IPS DF 6.9 (cell line): Measurements from ENCODE around the gene KDM3A.

Source experiments
- DNase-seq: peaks from one replicate; pipeline ENCODE4 v3.0.0-alpha.2; 2013; ENCODE audit warnings: low read depth, low spot score
- H3K27ac ChIP-seq: one replicate; pipeline ENCODE4 v1.5.1; 2013; ENCODE audit warnings: low read length, control low read depth
- H3K27me3 ChIP-seq: 2 replicates; pipeline ENCODE4 v1.6.1; 2013; ENCODE audit warnings: mild to moderate bottlenecking, low read length; ENCODE audit not compliant: control insufficient read depth, insufficient read depth
- H3K36me3 ChIP-seq: 2 replicates; pipeline ENCODE4 v1.6.1; 2013; ENCODE audit warnings: low read length; ENCODE audit not compliant: control insufficient read depth, insufficient read depth
- H3K4me1 ChIP-seq: 2 replicates; pipeline ENCODE4 v1.6.1; 2013; ENCODE audit warnings: low read length; ENCODE audit not compliant: control insufficient read depth, insufficient read depth
- H3K4me3 ChIP-seq: 2 replicates; pipeline ENCODE4 v1.5.1; 2013; ENCODE audit warnings: mild to moderate bottlenecking, low read length
- H3K9me3 ChIP-seq: 2 replicates; pipeline ENCODE4 v1.6.1; 2013; ENCODE audit warnings: low read length, inconsistent platforms; ENCODE audit not compliant: control insufficient read depth, insufficient read depth
- WGBS: extraction: QIAGEN DNeasy Blood & Tissue Kit; methylation state at CpG from one replicate; pipeline ENCODE4 v1.1.7; 2013; ENCODE audit warnings: mixed read lengths, missing lambda C conversion rate; ENCODE audit not compliant: insufficient read length, insufficient coverage; 5-methylcytosine and 5-hydroxymethylcytosine counted together

Gene KDM3A

GRCh38 chr2:86412007-86412406 is 29.2 kb upstream of the KDM3A start:
- no peaks in the 10 kb centered on the region for H3K36me3 ChIP-seq
- WGBS: 100% methylated on average over 3 of the region's 3 CpGs

DNA sequence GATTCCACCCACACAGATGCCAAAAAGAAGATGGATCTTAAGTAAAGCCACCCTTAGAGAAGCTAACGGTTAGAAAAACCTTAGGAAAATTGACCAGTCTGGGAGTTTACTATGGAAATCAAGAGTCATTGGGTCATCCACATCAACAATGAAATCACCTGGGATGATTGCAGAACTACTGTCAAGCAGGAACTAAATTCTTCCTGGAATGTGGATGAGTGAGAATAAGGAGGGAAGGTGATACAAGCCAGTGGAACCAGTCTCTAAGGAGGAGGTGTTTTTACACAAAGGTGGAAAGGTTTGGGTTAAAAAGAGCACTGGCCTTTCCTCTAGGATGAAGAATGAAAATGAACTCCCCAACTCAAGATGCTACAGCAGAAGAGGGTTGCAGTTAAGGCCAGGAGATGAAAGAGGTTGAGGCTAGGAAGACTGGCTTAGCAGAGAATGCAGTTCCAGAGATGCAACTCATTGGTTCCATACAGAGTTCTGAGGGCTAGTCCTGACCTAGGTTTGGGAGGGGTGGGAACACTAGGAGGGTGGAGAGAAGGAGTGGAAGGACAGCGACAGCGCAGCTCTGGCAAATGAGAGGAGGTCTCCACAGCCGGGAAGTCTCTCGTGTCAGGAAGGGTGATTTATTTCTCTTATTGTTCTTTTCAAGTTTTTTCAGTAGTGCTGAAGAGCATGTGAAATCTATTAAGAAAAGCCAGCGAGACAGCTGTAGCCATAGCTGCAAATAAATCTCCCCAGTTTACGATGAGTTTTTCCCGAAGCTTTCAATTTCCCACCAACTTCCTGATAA is 27.7 kb upstream of the KDM3A start:
- H3K27ac ChIP-seq: no peak overlapping the region
- H3K9me3 ChIP-seq: no peaks in the 10 kb centered on the region
- H3K4me1 ChIP-seq: 0 out of 2 replicates have a peak, but pooled peaks cover 1% of the 10 kb centered on the region
- H3K36me3 ChIP-seq: no peaks in the 10 kb centered on the region
- no peaks in the 10 kb centered on the region for H3K27me3 ChIP-seq
- H3K4me3 ChIP-seq: no peak overlapping the region
- no CpG with 5 or more reads among the region's 8 CpGs for WGBS
- no peak for DNase-seq

More at GRCh38 chr2:86412007-86412406, 29.2 kb upstream of the KDM3A start:
- no peaks in the 10 kb centered on the region for H3K27me3 ChIP-seq
- H3K9me3 ChIP-seq: no peaks in the 10 kb centered on the region
- no peak overlapping the region for H3K27ac ChIP-seq
- H3K4me3 ChIP-seq: no peak overlapping the region
- DNase-seq: no peak
- H3K4me1 ChIP-seq: 0 out of 2 replicates have a peak, but pooled peaks cover 1% of the 10 kb centered on the region

DNA sequence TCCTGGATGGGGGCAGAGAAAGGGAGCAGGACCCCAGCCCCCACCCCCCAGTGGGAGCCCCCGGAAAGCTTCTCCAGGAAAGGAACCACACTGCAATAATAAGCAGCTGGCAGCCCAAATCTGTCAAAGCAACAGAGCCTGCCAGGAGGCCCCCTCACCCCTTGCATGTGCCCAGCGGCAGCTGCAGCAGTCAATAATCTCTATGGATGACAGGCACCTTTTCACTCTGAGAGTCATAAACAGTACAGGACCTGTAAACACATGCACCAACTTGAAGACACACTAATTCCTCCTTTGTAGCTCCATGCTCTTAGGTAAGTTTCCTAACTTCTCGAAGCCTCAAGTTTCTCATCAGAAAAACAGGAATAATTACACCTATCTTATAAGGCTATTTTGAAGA is 26.2 kb upstream of the KDM3A start:
- WGBS: no CpG with 5 or more reads among the region's 3 CpGs
- no peak for DNase-seq

GRCh38 chr2:86416146-86416545 is 25.0 kb upstream of the KDM3A start:
- Histone ChIP-seq H3K4me3 (no peak overlapping the region), H3K36me3 (no peaks in the 10 kb centered on the region), H3K4me1 (0 out of 2 replicates have a peak, but pooled peaks cover 1% of the 10 kb centered on the region), H3K27ac (no peak overlapping the region), H3K27me3 (no peaks in the 10 kb centered on the region), H3K9me3 (no peaks in the 10 kb centered on the region)
- no peak for DNase-seq
- no CpG with 5 or more reads among the region's 2 CpGs for WGBS

More for the DNA sequence above, 26.2 kb upstream of the KDM3A start:
- no peak overlapping the region for H3K4me3 ChIP-seq
- H3K4me1 ChIP-seq: 0 out of 2 replicates have a peak, but pooled peaks cover 1% of the 10 kb centered on the region
- no peak overlapping the region for H3K27ac ChIP-seq
- H3K27me3 ChIP-seq: no peaks in the 10 kb centered on the region
- no peaks in the 10 kb centered on the region for H3K36me3 ChIP-seq
- H3K9me3 ChIP-seq: no peaks in the 10 kb centered on the region

GRCh38 chr2:86417961-86418360 is 23.2 kb upstream of the KDM3A start:
- no peaks in the 10 kb centered on the region for H3K9me3 ChIP-seq
- H3K27me3 ChIP-seq: no peaks in the 10 kb centered on the region
- H3K4me1 ChIP-seq: 0 out of 2 replicates have a peak, but pooled peaks cover 1% of the 10 kb centered on the region
- H3K27ac ChIP-seq: no peak overlapping the region
- H3K4me3 ChIP-seq: no peak overlapping the region
- no peaks in the 10 kb centered on the region for H3K36me3 ChIP-seq
- DNase-seq: no peak
- WGBS: no CpG with 5 or more reads among the region's 1 CpG

- Histone ChIP-seq H3K4me3 (no peak overlapping the region), H3K27ac (no peak overlapping the region), H3K4me1 (no peaks in the 10 kb centered on the region), H3K9me3 (no peaks in the 10 kb centered on the region), H3K27me3 (no peaks in the 10 kb centered on the region), H3K36me3 (no peaks in the 10 kb centered on the region)
- WGBS: no CpG with 5 or more reads among the region's 5 CpGs
- DNase-seq: no peak
Measured at GRCh38 chr2:86420913-86421312, 20.3 kb upstream of the KDM3A start.

- Histone ChIP-seq H3K4me1 (no peaks in the 10 kb centered on the region), H3K27ac (no peak overlapping the region), H3K36me3 (no peaks in the 10 kb centered on the region), H3K4me3 (no peak overlapping the region), H3K9me3 (no peaks in the 10 kb centered on the region), H3K27me3 (no peaks in the 10 kb centered on the region)
- no peak for DNase-seq
- no CpG with 5 or more reads among the region's 4 CpGs for WGBS
Measured at GRCh38 chr2:86426271-86426670, 14.9 kb upstream of the KDM3A start.

- no peaks in the 10 kb centered on the region for H3K4me1 ChIP-seq
- H3K9me3 ChIP-seq: no peaks in the 10 kb centered on the region
- no peaks in the 10 kb centered on the region for H3K36me3 ChIP-seq
- no peaks in the 10 kb centered on the region for H3K27me3 ChIP-seq
- WGBS: no CpG with 5 or more reads among the region's 1 CpG
- no peak overlapping the region for H3K4me3 ChIP-seq
- no peak overlapping the region for H3K27ac ChIP-seq
- no peak for DNase-seq
Measured at GRCh38 chr2:86429335-86429734, 11.8 kb upstream of the KDM3A start.

DNA sequence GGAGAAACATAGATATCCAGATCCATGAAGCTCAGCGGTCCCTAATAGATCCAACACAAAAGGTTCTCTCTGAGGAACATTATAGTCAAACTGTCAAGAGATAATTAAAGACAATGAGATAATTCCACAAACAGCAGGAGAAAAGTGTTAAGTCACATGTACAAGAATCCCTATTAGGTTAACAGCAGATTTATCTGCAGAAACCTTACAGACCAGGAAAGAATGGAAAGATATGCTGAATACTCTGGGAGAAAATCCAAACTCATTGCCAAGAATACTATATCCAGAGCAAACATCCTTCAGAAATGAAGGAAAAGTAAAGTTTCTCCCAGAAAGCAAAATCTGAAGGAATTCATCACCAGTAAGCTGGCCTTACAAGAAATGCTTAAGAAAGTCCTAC is 10.8 kb upstream of the KDM3A start:
- H3K27ac ChIP-seq: no peak overlapping the region
- DNase-seq: no peak
- H3K4me3 ChIP-seq: no peak overlapping the region
- H3K27me3 ChIP-seq: no peaks in the 10 kb centered on the region
- no CpG with 5 or more reads among the region's 1 CpG for WGBS
- no peaks in the 10 kb centered on the region for H3K4me1 ChIP-seq
- no peaks in the 10 kb centered on the region for H3K36me3 ChIP-seq
- no peaks in the 10 kb centered on the region for H3K9me3 ChIP-seq

- Histone ChIP-seq H3K4me3 (no peak overlapping the region), H3K27me3 (no peaks in the 10 kb centered on the region), H3K36me3 (no peaks in the 10 kb centered on the region), H3K9me3 (no peaks in the 10 kb centered on the region), H3K27ac (no peak overlapping the region), H3K4me1 (no peaks in the 10 kb centered on the region)
- WGBS: no CpG with 5 or more reads among the region's 1 CpG
- DNase-seq: no peak
Measured at GRCh38 chr2:86433137-86433536, 8.0 kb upstream of the KDM3A start.

DNA sequence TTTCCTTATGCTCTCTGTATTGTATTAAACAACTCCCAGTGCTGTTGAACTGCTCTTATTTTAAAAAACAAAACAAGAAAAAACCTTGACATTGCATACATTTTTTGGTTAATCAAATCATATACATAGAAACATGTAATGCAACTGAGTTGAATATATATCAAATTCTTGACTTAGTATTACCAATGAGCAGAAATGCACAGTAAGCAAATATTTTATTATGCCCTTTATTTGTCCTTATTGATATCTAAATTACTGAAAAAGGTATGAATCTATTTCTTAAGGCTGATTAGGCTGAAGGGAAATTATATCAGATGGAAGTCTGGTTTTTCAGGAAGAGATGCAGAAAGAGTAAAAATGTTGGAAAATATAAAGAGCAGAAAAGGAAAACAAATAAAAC is 6.9 kb upstream of the KDM3A start:
- H3K27me3 ChIP-seq: no peaks in the 10 kb centered on the region
- H3K4me3 ChIP-seq: no peak overlapping the region
- no peaks in the 10 kb centered on the region for H3K36me3 ChIP-seq
- no peaks in the 10 kb centered on the region for H3K9me3 ChIP-seq
- H3K4me1 ChIP-seq: no peaks in the 10 kb centered on the region
- no peak overlapping the region for H3K27ac ChIP-seq
- no peak for DNase-seq
